G401 (cell line): ENCODE data around the gene TSBP1. TPM values are rescaled to one million over a fixed set of nuclear protein-coding genes. Genes with fewer than 3 reads are reported as not detected.
A peak's percentile ranks its signal among the peaks of the same experiment; 100 is the strongest.
"Not testable (repeated sequence)": the region's sequence is repeated elsewhere in the genome, so short reads cannot be mapped to it uniquely, and the experiment has no call there.

Experiments
- DNase-seq: peaks from one replicate; pipeline ENCODE4 v3.0.0-alpha.2; 2015; ENCODE audit warnings: low spot score
- in situ Hi-C: cut with HindIII; loops from 2 replicates; pipeline ENCODE4 v1.10.0; 2016; ENCODE audit warnings: low sequenced_read_pairs, mixed read lengths
- total RNA-seq: library from RNA; depleted of rRNA; stranded (reverse); fragments of >200 nt; shearing (Covaris generic); gene quantifications from 2 replicates; pipeline ENCODE4 v1.2.3, GENCODE V29; 2014

TSBP1 gene
- total RNA-seq, 1 experiment from 2014 or later: not detected

DNA sequence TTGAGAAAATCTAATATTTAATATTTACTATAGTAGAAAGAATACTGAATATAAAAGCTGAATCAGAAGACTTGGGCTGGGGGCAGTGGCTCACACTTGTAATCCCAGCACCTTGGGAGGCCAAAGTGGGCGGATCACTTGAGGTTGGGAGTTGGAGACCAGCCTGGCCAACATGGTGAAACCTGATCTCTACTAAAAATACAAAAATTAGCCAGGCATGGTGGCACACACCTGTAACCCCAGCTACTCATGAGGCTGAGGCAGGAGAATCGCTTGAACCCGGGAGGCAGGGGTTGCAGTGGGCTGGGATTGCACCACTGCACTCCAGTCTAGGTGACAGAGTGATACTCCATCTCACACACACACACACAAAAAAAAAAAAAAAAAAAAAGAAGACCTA lies 76.7 kb downstream of the TSBP1 start:
- DNase-seq, in situ Hi-C loops: not testable (repeated sequence)

DNA sequence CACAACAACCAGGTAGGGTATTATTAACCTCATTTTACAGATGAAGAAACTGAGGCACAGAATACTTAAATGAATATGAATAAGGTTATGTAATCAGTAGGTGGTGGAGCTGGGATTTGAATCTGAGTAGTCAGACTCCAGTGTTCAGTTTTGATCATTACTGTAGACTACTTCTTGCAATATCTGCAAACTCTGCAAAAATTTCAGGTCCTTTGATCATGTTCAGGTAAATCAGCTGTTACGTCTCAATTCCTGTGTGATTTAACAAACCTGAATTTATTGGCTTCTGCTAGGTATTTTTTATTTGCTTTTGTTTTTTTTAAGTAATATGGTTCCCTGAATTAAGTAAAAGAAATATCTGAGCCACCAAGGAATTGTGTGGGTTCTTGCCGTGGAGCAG lies 77.1 kb downstream of the TSBP1 start:
- DNase-seq: no peak
- in situ Hi-C loops: no loop called here

DNA sequence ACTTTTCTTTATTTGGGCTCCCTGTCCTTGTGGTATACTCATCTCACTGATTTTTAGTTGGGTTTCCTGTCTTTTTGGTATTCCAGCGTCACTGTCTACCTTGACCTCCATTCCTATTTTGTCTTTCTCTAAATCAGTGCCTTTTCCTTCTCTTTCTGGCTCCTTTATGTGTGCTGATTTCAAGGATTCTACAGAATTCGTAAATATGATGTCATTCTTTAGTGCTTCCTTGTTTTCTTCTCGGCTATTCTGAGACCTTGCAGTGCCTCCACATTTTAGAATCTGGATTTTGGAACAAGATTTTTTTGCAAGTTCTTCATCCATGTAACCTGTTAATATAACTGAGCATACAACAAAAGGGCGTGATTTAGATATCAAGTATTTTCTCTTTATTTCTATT lies 78.0 kb downstream of the TSBP1 start:
- in situ Hi-C loops: no loop called here
- DNase-seq: no peak

GRCh38 chr6:32291543-32291942 lies 80.2 kb downstream of the TSBP1 start:
- in situ Hi-C loops: no loop called here
- DNase-seq: no peak

- no peak for DNase-seq
Measured at GRCh38 chr6:32290886-32291450, 80.7 kb downstream of the TSBP1 start.

GRCh38 chr6:32288426-32288825 lies 83.3 kb downstream of the TSBP1 start:
- in situ Hi-C loops: no loop called here
- DNase-seq: no peak

More at GRCh38 chr6:32290886-32291450, 80.7 kb downstream of the TSBP1 start:
- in situ Hi-C loops: no loop called here

GRCh38 chr6:32273801-32274577 lies 97.7 kb downstream of the TSBP1 start:
- in situ Hi-C loops, DNase-seq: not testable (repeated sequence)

DNA sequence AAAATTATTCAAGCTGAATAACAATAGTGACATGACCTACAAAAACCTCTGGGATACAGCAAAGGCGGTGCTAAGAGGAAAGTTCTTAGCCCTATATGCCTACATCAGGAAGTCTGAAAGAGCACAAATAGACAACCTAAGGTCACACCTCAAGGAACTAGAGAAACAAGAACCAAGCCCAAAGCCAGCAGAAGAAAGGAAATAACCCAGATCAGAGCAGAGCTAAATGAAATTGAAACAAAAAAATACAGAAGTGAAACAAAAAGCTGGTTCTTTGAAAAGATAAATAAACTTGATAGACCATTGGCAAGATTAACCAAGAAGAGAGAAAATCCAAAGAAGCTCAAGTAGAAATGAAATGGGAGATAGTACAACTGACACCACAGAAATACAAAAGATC lies 100.3 kb downstream of the TSBP1 start:
- in situ Hi-C loops: no loop called here
- DNase-seq: no peak

GRCh38 chr6:32268459-32268858 lies 103.2 kb downstream of the TSBP1 start:
- in situ Hi-C loops: not testable (repeated sequence)

GRCh38 chr6:32267035-32267434 lies 104.7 kb downstream of the TSBP1 start:
- in situ Hi-C loops: no loop called here
- DNase-seq: no peak

More at GRCh38 chr6:32268459-32268858, 103.2 kb downstream of the TSBP1 start:
- not testable (repeated sequence) for DNase-seq

- in situ Hi-C loops, DNase-seq: not testable (repeated sequence)
Measured at GRCh38 chr6:32257262-32257661, 114.4 kb downstream of the TSBP1 start.

- peak; percentile 40 for DNase-seq
- in situ Hi-C loops: no loop called here
Measured at GRCh38 chr6:32255199-32256153, 116.2 kb downstream of the TSBP1 start.

DNA sequence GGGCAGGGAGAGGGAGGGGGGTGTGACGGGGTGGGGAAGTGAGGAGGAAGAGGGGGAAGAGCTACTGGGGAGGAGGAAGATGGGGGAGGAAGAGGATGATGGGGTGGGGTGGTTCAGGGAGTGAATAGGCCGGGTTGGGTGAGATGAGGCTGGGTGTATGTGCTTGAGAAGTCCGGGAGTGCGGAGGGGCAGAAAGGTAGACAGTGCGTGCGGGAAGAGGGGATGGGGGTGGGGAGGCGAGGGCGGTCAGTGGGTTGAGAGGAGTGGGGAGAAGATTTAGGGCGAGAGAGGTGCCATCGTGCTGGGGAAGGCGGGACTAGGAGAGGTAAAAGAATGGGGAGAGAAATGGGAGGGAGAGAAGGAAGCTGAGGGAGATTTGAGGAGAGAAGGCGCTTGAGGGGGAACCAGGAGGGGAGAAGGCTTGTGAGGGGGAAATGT lies 116.9 kb downstream of the TSBP1 start:
- in situ Hi-C loops: no loop called here

DNA sequence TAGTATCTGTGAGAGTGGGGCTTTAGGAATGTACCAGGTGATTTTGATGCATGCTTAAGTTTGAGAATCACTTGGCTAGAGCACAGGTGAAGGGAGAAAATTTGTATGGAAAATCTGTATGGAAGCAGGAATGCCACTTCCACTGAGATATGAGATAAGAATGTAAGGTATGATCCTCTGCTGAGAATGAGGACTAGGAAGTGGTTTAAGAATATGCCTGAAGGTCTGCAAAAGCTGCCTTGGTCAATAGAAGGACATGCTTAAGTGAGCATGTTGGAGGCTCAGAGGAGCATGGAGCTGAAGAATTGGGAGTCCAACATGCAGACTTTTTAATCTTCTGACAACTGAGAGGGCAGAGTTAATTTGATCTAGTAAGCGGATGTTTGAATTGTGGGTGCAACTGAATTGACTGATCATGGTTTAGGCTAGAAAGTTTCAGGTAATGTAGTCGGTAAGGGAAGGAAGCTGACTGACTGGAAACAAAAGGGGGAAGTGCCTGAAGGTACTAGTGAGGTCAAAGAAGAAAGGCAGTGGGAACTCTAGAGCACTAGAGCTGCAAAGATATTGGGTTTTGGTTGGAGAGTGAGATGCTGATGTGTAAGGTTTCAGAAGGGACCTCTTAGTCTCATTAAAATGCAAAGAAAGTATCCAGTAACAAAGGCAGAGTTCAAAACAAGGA lies 119.2 kb downstream of the TSBP1 start:
- DNase-seq: no peak
- in situ Hi-C loops: no loop called here

More for the DNA sequence above, 116.9 kb downstream of the TSBP1 start:
- DNase-seq: no peak

GRCh38 chr6:32249262-32249661 lies 122.4 kb downstream of the TSBP1 start:
- in situ Hi-C loops: no loop called here
- DNase-seq: no peak

GRCh38 chr6:32247401-32247800 lies 124.3 kb downstream of the TSBP1 start:
- in situ Hi-C loops: no loop called here
- no peak for DNase-seq

DNA sequence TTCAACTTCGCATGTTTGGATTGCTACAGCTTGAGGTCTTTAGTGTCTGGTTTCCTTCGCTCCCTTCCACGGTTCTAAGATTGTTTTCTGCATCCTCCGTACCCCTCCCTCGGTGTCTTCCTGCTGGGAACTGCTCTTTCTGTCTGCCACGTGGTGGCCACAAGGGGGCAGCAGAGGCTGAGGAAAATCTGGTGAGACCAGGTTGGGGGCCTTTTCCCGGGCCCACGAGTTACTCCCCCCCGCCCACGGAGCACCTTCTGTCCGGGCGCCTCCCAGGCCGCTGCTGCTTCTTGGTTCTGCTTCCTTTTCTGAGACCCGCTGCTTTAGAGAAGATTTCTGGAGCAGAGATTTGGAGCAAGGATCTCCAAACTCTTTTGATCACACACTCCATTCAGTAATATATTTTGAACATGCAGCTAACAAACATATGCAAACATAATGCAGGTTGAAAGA lies 126.7 kb downstream of the TSBP1 start:
- in situ Hi-C loops: no loop called here
- peak; percentile 89 for DNase-seq

- DNase-seq: no peak
- in situ Hi-C loops: no loop called here
Measured at GRCh38 chr6:32244270-32244669, 127.4 kb downstream of the TSBP1 start.
